ENCODE data around the gene PACC1. TPM values are rescaled to one million over a fixed set of nuclear protein-coding genes. Genes with fewer than 3 reads are reported as not detected.

PACC1 gene
- total and polyA plus RNA-seq, 10 of the 15 experiments (the other 5 are each of a cell fraction or from before 2014, with no cell fraction given) = 16.1 to 29.7 (median 19.3) TPM

- H3K9ac ChIP-seq (ENCODE audit: control insufficient read depth, insufficient read depth, low read length) = no peak overlapping the region
- ChIA-PET RAD21 (ENCODE audit: unreplicated experiment) (interaction anchor here (0.6 to 3.7 kb wide), 8 partner anchors 81 to 687 kb away, joined by 3 to 36 read pairs (median 3); partner anchors contain the start of gene DTL), SMC1A (ENCODE audit: uncharacterized antibody, unreplicated experiment) (interaction anchor here (0.9 to 9.0 kb wide), 9 partner anchors 10 to 687 kb away, joined by 3 to 102 read pairs (median 4); no protein-coding TSS in a partner anchor), POLR2A (no interaction called here), CTCF (interaction anchor here (0.6 to 5.1 kb wide), 22 partner anchors 8 to 696 kb away, joined by 3 to 123 read pairs (median 4); partner anchors contain the start of genes DTL and INTS7)
- no peaks in the 10 kb centered on the region; the same call in 2 of the 3 replicates for H3K9me3 ChIP-seq (replicated peaks; ENCODE audit: control insufficient read depth, insufficient read depth, low read length)
- 33% methylated on average over 3 of the region's 3 CpGs for WGBS (ENCODE audit: insufficient coverage, insufficient replicate concordance, low lambda C conversion rate, missing lambda C conversion rate)
- H3K27ac ChIP-seq (ENCODE audit: control insufficient read depth, insufficient read depth) = no peak overlapping the region
- peak; percentile 36 for DNase-seq (ENCODE audit: low read depth, low spot score)
- no TSS peak for BruUV-seq (replicated peaks)
- H3K79me2 ChIP-seq (ENCODE audit: control insufficient read depth, insufficient read depth, low read length) = no peaks in the 10 kb centered on the region
- intact Hi-C loops (cut with micrococcal nuclease; ENCODE audit: unreplicated experiment) = loop anchor here (1.0 to 2.0 kb wide), 3 partner anchors 88 to 305 kb away; no protein-coding TSS in a partner anchor
- no peaks in the 10 kb centered on the region for H3K4me1 ChIP-seq (ENCODE audit: control insufficient read depth, insufficient read depth, low read length)
- H2AFZ ChIP-seq (ENCODE audit: control insufficient read depth, low read depth, low read length) = no peak overlapping the region
- no peak overlapping the region for H3K4me3 ChIP-seq
- no peak for TF ChIP-seq POLR2AphosphoS5 (IDR thresholded peaks at IDR 0.05; ENCODE audit: low read length)
- TF ChIP-seq CTCF (IDR thresholded peaks at IDR 0.05 in 2 of 3, conservative IDR thresholded peaks at IDR 0.05 in 1 of 3; ENCODE audit: control insufficient read depth in 2 of 3, extremely low read depth in 1 of 3, insufficient read depth in 1 of 3, low read depth in 3 of 3, low read length in 3 of 3) = peak; percentile 77 to 90 (median 87)
- TF ChIP-seq SMC3 (IDR thresholded peaks at IDR 0.05; ENCODE audit: borderline replicate concordance, low read length) = peak; percentile 65; the same call in 1 of the 2 replicates
- 0 out of 2 replicates have a peak, but pooled peaks have one; percentile 12 for TF ChIP-seq YY1 (IDR thresholded peaks at IDR 0.05; ENCODE audit: low read depth, low read length)
- TF ChIP-seq RAD21 (IDR thresholded peaks at IDR 0.05; ENCODE audit: insufficient read depth, low read depth, low read length) = peak; percentile 90
- in situ Hi-C loops (cut with MboI) = loop anchor here (5.0 to 10.0 kb wide), 2 partner anchors 296 to 683 kb away; no protein-coding TSS in a partner anchor
- no peaks in the 10 kb centered on the region for H4K20me1 ChIP-seq (ENCODE audit: control insufficient read depth, insufficient read depth)
- FAIRE-seq = peak; percentile 54
- no peak overlapping the region for H3K4me2 ChIP-seq (ENCODE audit: control insufficient read depth, insufficient read depth)
- ATAC-seq = peak; percentile 99
- no peaks in the 10 kb centered on the region for H3K27me3 ChIP-seq (replicated peaks in 1 of 2; ENCODE audit: control insufficient read depth in 2 of 2, insufficient read depth in 2 of 2, low read length in 1 of 2)
- peaks cover 6 to 19% of the 10 kb centered on the region in 2 experiments for H3K36me3 ChIP-seq (ENCODE audit: control insufficient read depth in 2 of 2, insufficient read depth in 2 of 2, low read length in 1 of 2)
Observed at GRCh38 chr1:212368073-212368484, 46.6 kb downstream of the PACC1 start.
